C1 segment of cervical spinal cord (tissue), 14 donors: ENCODE results near the gene PVALEF.
"Not testable (repeated sequence)": the region's sequence is repeated elsewhere in the genome, so short reads cannot be mapped to it uniquely, and the experiment has no call there.

Experiments
- DNase-seq, 14 donors: peaks; one replicate each; lab custom pipeline; 2025; lab: John Stamatoyannopoulos, UW

PVALEF gene

GRCh38 chr17:81143717-81144422 lies 21.4 kb upstream of the PVALEF start:
- DNase-seq: no peak

DNA sequence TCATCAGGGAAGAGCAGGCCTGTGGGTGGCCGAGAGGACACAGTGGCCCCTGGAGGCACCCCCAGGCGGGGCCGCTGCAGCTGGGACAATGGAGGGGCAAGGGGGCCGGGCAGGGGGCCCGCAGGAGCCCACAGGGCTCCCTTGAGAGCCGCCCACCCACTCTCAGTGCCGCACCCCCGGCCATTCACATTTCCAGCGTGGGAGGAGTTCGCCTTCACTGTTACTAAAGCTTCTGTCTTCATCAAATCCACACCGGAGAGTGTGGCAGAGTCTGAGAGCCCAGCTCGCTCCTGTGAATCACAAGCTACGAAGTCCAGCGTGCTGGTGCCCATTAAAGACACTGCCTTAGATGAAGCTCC lies 20.9 kb upstream of the PVALEF start:
- DNase-seq: no peak

- DNase-seq: not testable (repeated sequence)
Observed at GRCh38 chr17:81146208-81146607, 19.1 kb upstream of the PVALEF start.

DNA sequence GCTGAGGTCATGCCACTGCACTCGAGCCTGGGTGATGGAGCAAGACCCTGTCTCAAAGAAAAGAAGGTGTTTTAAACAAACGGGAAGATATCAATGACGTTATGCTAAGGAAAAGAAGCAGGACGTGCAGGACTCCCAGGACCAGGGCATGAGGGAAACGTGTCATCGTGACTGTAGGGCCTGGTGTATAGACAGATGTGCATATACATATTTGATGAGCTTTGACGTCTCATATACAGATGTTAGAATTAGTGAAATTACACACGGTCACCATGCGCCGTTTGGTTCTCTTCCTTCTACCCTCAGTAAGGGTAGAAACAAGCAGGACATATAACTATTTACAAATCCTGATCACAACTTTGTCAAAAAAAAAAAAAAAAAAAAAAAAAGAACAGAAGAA lies 17.6 kb upstream of the PVALEF start:
- DNase-seq: no peak

GRCh38 chr17:81148571-81148970 lies 16.7 kb upstream of the PVALEF start:
- no peak for DNase-seq

GRCh38 chr17:81148986-81149533 lies 16.2 kb upstream of the PVALEF start:
- DNase-seq: no peak

DNA sequence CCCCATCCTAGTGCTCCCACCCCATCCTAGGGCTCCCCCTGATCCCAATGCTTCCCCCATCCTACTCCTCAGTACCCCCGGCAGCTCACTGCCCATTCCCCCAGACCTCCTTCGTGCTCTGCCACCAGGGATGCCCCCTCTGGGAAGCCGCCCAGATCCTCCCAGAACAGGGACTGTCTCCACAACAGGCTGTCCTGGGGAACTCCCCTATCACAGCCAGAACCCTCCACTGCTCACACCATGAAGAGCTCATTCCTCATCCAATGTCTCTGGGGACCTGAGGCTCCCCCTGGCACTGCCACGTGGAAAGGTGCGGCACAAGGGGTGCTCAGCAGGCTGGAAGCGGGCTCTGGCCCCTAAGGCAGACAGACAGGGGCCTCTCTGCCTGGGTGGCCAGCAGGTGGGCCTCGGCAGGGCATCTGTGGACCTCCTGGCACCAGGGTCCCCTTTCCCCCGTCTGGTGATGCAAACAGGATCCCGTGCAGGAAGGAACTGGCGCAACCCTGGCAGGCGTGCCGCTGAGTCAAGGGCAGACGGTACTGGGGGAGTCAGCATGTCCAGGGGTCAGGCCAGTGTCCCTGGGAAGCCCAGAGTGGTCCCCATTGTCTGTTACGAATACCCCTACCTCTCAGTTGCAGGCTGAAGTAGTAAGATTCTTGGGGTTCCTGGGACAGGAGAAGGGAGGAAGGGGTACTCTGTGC lies 14.8 kb upstream of the PVALEF start:
- no peak for DNase-seq

DNA sequence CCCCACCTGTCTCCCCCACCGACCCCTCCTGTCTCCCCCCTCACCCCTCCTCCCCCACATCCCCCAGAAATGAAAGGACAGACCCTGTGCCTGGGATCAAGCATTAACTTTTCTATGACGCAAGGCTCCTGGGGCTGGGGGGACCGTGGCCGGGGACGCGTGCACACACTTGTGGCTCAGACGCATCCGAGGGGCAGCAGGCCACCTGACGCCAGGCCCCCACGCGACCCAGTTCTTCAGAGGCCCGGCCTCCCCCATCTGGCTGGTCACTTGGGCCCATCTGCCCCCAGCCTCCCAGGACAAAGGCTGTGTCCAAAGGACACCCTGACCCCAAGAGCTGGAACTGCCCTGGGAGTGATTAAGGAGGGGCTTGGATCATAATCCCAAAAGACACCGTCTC lies 14.0 kb upstream of the PVALEF start:
- DNase-seq: no peak

DNA sequence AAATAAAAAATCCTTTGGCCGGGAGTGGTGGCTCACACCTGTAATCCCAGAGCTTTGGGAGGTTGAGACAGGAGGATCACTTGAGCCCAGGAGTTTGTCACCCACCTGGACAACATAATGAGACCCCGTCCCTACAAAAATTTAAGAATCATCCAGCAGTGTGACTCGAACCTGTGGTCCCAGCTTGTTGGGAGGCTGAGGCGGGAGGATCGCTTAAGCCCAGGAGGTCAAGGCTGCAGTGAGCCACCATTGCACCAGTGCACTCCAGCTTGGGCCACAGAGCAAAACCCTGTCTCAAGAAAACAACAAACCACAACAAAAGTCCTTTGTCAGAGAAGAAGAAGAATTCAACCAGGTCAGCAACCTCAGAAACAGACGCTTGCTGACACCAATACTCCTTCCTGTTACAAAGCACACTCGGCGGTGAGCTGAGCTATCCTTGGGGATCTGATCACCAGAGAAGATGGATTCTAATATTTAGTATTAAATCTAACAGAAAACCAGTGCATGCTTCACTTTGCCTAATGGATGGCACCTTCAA lies 12.9 kb upstream of the PVALEF start:
- DNase-seq: no peak

GRCh38 chr17:81153340-81153803 lies 11.9 kb upstream of the PVALEF start:
- DNase-seq: peak in 8 of 14 donors; percentile 50 to 81 (median 64)

DNA sequence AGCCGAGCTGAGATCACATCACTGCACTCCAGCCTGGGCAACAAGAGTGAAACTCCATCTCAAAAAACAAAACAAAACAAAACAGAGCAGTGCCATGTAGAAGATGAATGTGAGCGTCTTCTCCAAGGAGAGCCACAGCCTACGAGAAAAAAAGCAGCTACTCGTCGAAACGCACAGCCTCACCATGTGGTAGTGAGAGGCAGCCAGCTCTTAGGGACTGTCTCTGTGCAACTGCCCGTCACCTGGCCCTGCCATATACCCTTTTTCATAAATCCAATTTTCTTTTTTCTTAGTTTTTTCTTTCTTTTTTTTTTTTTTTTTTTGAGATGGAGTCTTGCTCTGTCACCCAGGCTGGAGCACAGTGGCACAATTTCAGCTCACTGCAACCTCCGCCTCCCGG lies 11.3 kb upstream of the PVALEF start:
- not testable (repeated sequence) for DNase-seq

- no peak for DNase-seq
Observed at GRCh38 chr17:81154961-81155360, 10.3 kb upstream of the PVALEF start.

- no peak for DNase-seq
Observed at GRCh38 chr17:81156866-81157805, 8.2 kb upstream of the PVALEF start.

DNA sequence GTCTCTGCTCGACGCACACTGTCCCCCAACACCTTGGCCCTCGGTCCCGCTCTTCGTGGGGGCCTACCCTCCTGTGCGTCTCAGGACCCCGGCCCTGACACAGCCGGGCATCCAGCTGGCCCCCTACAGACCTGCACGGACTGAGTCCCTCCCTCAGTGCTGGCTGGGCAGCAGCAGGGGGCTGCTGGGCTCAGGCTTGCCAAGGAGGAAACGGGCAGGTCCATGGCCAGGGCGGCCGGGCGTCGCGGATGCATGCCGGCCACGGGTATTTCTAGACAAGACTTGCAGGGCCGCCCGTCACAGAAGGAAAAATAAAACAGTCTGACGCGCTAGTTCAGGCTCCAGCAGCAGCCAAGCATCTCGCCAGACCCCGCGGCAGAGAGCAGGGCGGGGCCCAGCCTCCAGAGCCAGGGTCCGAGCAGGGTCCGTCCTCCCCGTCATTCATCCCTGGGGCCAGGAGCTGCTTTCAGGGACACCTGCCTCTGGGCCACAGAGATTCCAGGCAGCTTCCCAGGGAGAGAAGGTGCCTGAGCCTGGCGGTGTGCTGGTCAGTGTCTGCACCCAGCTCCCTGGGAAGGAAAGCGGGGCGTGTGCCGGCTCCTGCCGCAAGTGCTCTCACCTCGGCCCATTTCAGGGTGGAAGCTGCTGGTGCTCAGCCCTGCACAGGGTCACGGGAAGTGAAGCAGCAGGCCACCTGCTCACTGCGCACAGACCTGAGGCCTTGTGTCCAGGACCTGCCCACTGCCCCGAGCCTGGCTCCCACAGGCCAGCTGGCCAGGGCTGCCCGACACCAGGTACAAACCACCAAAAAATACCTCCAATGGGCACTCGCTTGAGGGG lies 7.2 kb upstream of the PVALEF start:
- DNase-seq: no peak

DNA sequence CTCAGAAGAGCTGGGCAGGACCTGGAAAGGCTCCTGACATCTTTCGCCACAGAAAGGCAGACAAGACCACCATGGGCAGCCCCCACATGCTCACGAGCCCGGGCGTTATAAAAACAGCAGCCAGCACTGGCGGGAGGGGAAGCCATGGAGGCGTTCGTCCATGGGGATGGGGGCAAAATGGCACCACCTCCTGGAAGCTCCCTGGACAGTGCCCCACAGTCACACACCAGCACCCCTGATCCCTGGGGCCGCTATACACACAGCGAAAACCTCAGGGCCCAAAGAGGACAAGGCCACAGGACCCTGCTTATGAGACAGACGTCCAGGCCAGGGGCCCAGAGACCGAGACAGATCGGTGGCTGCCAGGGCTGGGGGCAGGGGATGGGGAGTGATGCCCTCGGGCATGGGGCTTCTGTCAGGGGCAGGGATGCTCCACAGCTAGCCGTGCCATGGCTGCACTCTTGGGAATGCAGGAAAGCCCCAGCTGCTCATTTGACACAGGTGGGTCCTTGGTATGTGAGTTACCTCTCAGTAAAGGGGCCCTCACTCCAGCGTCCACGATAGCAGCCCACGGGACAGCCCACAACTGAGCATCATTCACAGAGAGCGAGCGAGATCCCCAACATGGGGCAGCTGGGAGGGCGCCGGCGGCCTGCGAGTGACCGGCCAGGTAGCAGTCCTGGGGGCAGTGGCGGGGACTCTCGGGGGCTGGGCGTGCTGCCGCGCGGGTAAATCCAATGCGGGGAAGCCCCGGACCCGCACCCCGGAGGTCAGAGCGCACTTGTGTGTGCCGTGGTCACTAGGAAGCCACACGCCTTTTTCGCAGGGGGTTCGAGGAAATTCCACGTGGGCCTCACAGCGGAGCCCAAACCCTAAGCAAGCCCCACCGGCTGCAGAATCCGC lies 6.4 kb upstream of the PVALEF start:
- DNase-seq: no peak

GRCh38 chr17:81159611-81160265 lies 5.6 kb upstream of the PVALEF start:
- no peak for DNase-seq

GRCh38 chr17:81160306-81160705 lies 5.0 kb upstream of the PVALEF start:
- peak in 6 of 14 donors; percentile 14 to 50 (median 22) for DNase-seq

DNA sequence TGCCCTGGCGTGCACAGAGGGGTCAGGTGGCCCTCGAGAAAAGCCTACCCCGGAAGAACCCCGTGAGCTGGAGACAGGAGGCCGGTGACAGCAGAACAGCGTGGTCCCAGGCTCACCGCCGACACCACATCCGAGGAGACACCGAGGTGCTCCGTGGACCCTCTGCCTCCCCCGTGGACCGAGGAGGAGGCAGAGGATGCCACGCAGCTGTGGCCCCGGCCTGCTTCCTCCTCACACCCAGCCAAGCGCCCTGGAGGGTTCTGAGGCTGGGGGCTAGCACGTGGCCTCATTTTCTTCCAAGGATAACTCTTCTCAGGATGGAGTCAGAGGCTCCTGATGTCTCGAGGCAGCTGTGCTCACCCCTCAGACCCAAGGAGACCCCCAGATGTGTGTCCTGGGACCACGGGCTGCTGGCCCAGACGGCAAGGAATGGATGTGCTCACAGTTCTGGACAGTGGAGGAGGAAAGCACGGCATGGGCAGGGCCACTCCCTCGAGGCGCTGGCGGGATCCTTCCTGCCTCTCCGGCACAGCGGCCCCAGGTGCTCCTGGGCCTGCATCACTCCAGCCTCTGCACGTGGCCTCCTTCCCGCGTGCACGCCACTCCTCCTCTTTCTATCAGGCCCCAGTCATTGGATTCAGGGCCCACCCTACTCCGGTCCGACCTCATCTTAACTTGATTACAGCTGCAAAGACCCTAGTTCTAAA lies 4.4 kb upstream of the PVALEF start:
- no peak for DNase-seq
